PC-3 (cell line): ENCODE measurements around the gene RPL3. TPM values are rescaled to one million over a fixed set of nuclear protein-coding genes. Genes with fewer than 3 reads are reported as not detected.

ENCODE experiments used
- ATAC-seq: fragments of 200-7000 bp; cut with Tn5 transposase; 2 replicates; pipeline ENCODE4 v1.9.1; 2020; ENCODE audit warnings: mild to moderate bottlenecking, moderate library complexity
- BruUV-seq: library from RNA; stranded (reverse); fragments of 400-500 nt; replicated peaks from 2 replicates; lab custom pipeline; 2021; lab: Mats Ljungman, UMichigan
- CTCF ChIA-PET: fragments of 300-600 bp; sonication (Branson Sonifier 250); formaldehyde crosslinking; loops from one replicate; lab custom pipeline; 2022; ENCODE audit warnings: antibody characterized with exemption; lab: Charles Lee
- POLR2A ChIA-PET: fragments of 300-600 bp; sonication (Branson Sonifier 250); formaldehyde crosslinking; loops from one replicate; lab custom pipeline; 2022; ENCODE audit warnings: antibody characterized with exemption; ENCODE audit not compliant: unreplicated experiment; lab: Charles Lee
- DNase-seq: peaks from one replicate; pipeline ENCODE4 v3.0.0-alpha.2; 2015
- H2AFZ ChIP-seq: fragments of 300-600 bp; sonication (generic); 2 replicates; pipeline ENCODE4 v1.6.0; 2016; ENCODE audit warnings: antibody characterized with exemption, low read length
- H3F3A ChIP-seq: fragments of 300-600 bp; sonication (generic); one replicate; pipeline ENCODE4 v1.6.0; 2017; ENCODE audit warnings: antibody characterized with exemption, low read length, control low read depth, mild to moderate bottlenecking; ENCODE audit not compliant: unreplicated experiment
- H3K27ac ChIP-seq: fragments of 300-600 bp; sonication (generic); 2 replicates; pipeline ENCODE4 v1.5.1; 2016; ENCODE audit warnings: mild to moderate bottlenecking, low read length
- H3K27me3 ChIP-seq: fragments of 300-600 bp; sonication (generic); 2 replicates; pipeline ENCODE4 v1.6.1; 2016; ENCODE audit warnings: low read length, mixed read lengths
- H3K36me3 ChIP-seq: fragments of 300-600 bp; sonication (generic); 2 replicates; pipeline ENCODE4 v1.6.1; 2016; ENCODE audit warnings: low read depth, mixed run types, low read length, mixed read lengths
- H3K4me1 ChIP-seq: fragments of 300-600 bp; sonication (generic); 2 replicates; pipeline ENCODE4 v1.5.1; 2016; ENCODE audit warnings: low read length; ENCODE audit not compliant: insufficient read depth
- H3K4me2 ChIP-seq: fragments of 300-600 bp; sonication (generic); 2 replicates; pipeline ENCODE4 v1.6.0; 2016; ENCODE audit warnings: low read length
- H3K4me3 ChIP-seq: fragments of 300-600 bp; sonication (generic); 2 replicates; pipeline ENCODE4 v1.5.1; 2016; ENCODE audit warnings: mild to moderate bottlenecking, low read length, mixed read lengths
- H3K79me2 ChIP-seq: fragments of 300-600 bp; sonication (generic); 2 replicates; pipeline ENCODE4 v1.6.1; 2017; ENCODE audit warnings: low read length, mixed read lengths
- H3K9ac ChIP-seq: fragments of 300-600 bp; sonication (generic); 2 replicates; pipeline ENCODE4 v1.6.0; 2016; ENCODE audit warnings: mild to moderate bottlenecking, low read length
- H3K9me2 ChIP-seq: fragments of 300-600 bp; sonication (generic); replicated peaks from 2 replicates; pipeline ENCODE4 v1.6.1; 2016; ENCODE audit warnings: mixed run types, low read length, mixed read lengths
- H3K9me3 ChIP-seq: fragments of 300-600 bp; sonication (generic); 2 replicates; pipeline ENCODE4 v1.6.1; 2016; ENCODE audit warnings: low read length, mixed read lengths
- H4K20me1 ChIP-seq: fragments of 300-600 bp; sonication (generic); 2 replicates; pipeline ENCODE4 v1.6.1; 2016; ENCODE audit warnings: low read length, mixed read lengths
- CTCF ChIP-seq: fragments of 300-600 bp; sonication (generic); conservative IDR thresholded peaks from 2 replicates; pipeline ENCODE4 v1.5.1; 2017; ENCODE audit warnings: antibody characterized with exemption, low read depth, mild to moderate bottlenecking, low read length
- EZH2 ChIP-seq: fragments of 300-600 bp; sonication (generic); IDR thresholded peaks from one replicate; pipeline ENCODE4 v1.6.1; 2017; ENCODE audit warnings: antibody characterized with exemption, mild to moderate bottlenecking, low read length; ENCODE audit not compliant: unreplicated experiment
- EZH2phosphoT487 ChIP-seq: fragments of 300-600 bp; sonication (generic); IDR thresholded peaks from 2 replicates; pipeline ENCODE4 v1.6.1; 2018; ENCODE audit warnings: mild to moderate bottlenecking, antibody characterized with exemption, low read length, borderline replicate concordance
- intact Hi-C: fragments of 100-400 bp; cut with micrococcal nuclease; formaldehyde crosslinking; loops from 2 replicates; pipeline ENCODE4 v1.9.0; 2023
- total RNA-seq: library from RNA; depleted of rRNA; stranded (reverse); fragments of >200 nt; gene quantifications from 2 replicates; pipeline ENCODE4 v1.2.3, GENCODE V29; 2014

RPL3 gene
- total RNA-seq, 1 experiment from 2014 or later, result 1,363 TPM

- Histone ChIP-seq H3K79me2 (no peaks in the 10 kb centered on the region), H3K36me3 (no peaks in the 10 kb centered on the region), H3K9me2 (no peaks in the 10 kb centered on the region), H3F3A (no peaks in the 10 kb centered on the region), H3K27ac (no peak overlapping the region), H3K4me1 (0 out of 2 replicates have a peak, but pooled peaks cover 3% of the 10 kb centered on the region), H3K4me3 (peak overlapping the region; percentile 75), H2AFZ (peak overlapping the region; percentile 72), H3K9ac (no peak overlapping the region), H3K27me3 (no peaks in the 10 kb centered on the region), H3K9me3 (no peaks in the 10 kb centered on the region), H4K20me1 (no peaks in the 10 kb centered on the region), H3K4me2 (peak overlapping the region; percentile 83)
- ATAC-seq, result peak; percentile 35
- peak; percentile 3 for DNase-seq
- intact Hi-C loops, result no loop called here
- ChIA-PET CTCF (no interaction called here), POLR2A (no interaction called here)
- no peak for TF ChIP-seq EZH2
- no peak for TF ChIP-seq CTCF
- no peak for TF ChIP-seq EZH2phosphoT487
- BruUV-seq, result no TSS peak
Observed at GRCh38 chr22:39349506-39349966, 30.1 kb upstream of the RPL3 start.

- Histone ChIP-seq H3F3A (no peaks in the 10 kb centered on the region), H3K9ac (no peak overlapping the region), H3K4me2 (peak overlapping the region; percentile 83), H3K36me3 (no peaks in the 10 kb centered on the region), H2AFZ (peak overlapping the region; percentile 72), H3K9me3 (no peaks in the 10 kb centered on the region), H3K4me1 (0 out of 2 replicates have a peak, but pooled peaks cover 3% of the 10 kb centered on the region), H3K27ac (no peak overlapping the region), H3K4me3 (peak overlapping the region; percentile 63), H3K79me2 (no peaks in the 10 kb centered on the region), H3K9me2 (no peaks in the 10 kb centered on the region), H3K27me3 (no peaks in the 10 kb centered on the region), H4K20me1 (no peaks in the 10 kb centered on the region)
- TF ChIP-seq EZH2 (no peak), EZH2phosphoT487 (no peak), CTCF (no peak)
- no peak for DNase-seq
- ChIA-PET CTCF (no interaction called here), POLR2A (no interaction called here)
- intact Hi-C loops, result no loop called here
- ATAC-seq, result no peak
- BruUV-seq, result no TSS peak
Observed at GRCh38 chr22:39348909-39349505, 29.6 kb upstream of the RPL3 start.

GRCh38 chr22:39345231-39345630 is 25.8 kb upstream of the RPL3 start:
- intact Hi-C loops, result no loop called here
- Histone ChIP-seq H3K9me2 (no peaks in the 10 kb centered on the region), H3F3A (no peaks in the 10 kb centered on the region), H2AFZ (no peak overlapping the region), H3K4me2 (no peak overlapping the region), H3K4me1 (peaks cover 3% of the 10 kb centered on the region; the same call in 1 of the 2 replicates), H3K79me2 (no peaks in the 10 kb centered on the region), H3K4me3 (no peak overlapping the region), H3K27ac (no peak overlapping the region), H3K9ac (no peak overlapping the region), H3K9me3 (no peaks in the 10 kb centered on the region), H3K27me3 (no peaks in the 10 kb centered on the region), H3K36me3 (no peaks in the 10 kb centered on the region; the same call in 1 of the 2 replicates), H4K20me1 (no peaks in the 10 kb centered on the region)
- no peak for DNase-seq
- TF ChIP-seq EZH2 (no peak), CTCF (no peak), EZH2phosphoT487 (no peak)
- BruUV-seq, result no TSS peak
- ATAC-seq, result no peak
- ChIA-PET CTCF (interaction anchor here (0.7 kb wide), 1 partner anchor 66 kb away, joined by 8 read pairs; no protein-coding TSS in a partner anchor), POLR2A (no interaction called here)
